ENCODE measurements around the gene MFSD2A. TPM values are rescaled to one million over a fixed set of nuclear protein-coding genes. Genes with fewer than 3 reads are reported as not detected.
A peak's percentile ranks its signal among the peaks of the same experiment; 100 is the strongest.

Gene MFSD2A
- total and polyA plus RNA-seq, 10 of the 15 experiments (the other 5 are each of a cell fraction or from before 2014, with no cell fraction given), result 0.84 to 30.1 (median 15.2) TPM

DNA sequence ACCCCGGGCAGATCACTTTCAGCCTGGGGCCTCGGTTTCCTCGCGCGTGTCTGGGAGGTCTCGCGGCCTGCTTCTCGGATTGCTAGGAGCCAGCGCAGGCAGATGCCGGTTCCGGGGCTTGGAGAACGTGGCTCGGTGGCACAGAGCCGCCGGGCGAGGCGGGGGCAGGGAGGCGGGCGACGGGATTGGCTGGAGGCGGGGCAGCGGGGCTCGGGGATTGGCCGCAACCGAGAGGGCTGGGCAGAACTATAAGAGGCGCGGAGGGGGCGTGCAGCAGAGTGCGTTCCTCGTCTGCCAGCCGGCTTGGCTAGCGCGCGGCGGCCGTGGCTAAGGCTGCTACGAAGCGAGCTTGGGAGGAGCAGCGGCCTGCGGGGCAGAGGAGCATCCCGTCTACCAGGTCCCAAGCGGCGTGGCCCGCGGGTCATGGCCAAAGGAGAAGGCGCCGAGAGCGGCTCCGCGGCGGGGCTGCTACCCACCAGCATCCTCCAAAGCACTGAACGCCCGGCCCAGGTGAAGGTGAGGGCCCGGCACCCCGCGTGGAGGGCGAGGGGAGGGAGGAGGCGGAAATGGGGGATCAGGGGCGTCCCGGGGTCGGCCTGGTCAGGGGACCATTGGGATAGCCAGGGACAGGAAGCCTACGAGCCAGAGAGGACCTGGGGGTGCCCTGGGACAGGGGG lies at the start of gene MFSD2A (continued):
- TF ChIP-seq, protein P1, sequence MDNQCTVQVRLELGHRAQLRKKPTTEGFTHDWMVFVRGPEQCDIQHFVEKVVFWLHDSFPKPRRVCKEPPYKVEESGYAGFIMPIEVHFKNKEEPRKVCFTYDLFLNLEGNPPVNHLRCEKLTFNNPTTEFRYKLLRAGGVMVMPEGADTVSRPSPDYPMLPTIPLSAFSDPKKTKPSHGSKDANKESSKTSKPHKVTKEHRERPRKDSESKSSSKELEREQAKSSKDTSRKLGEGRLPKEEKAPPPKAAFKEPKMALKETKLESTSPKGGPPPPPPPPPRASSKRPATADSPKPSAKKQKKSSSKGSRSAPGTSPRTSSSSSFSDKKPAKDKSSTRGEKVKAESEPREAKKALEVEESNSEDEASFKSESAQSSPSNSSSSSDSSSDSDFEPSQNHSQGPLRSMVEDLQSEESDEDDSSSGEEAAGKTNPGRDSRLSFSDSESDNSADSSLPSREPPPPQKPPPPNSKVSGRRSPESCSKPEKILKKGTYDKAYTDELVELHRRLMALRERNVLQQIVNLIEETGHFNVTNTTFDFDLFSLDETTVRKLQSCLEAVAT (IDR thresholded peaks at IDR 0.05), result no peak
- TF ChIP-seq SREBF2 (IDR thresholded peaks at IDR 0.05; ENCODE audit: low read length) (no peak), CEBPB (IDR thresholded peaks at IDR 0.05; ENCODE audit: borderline replicate concordance in 1 of 2, low read depth in 2 of 2, low read length in 2 of 2) (no peak), TBL1XR1 (IDR thresholded peaks at IDR 0.05; ENCODE audit: low read depth, low read length) (no peak), FOXM1 (IDR thresholded peaks at IDR 0.05; ENCODE audit: low read depth, low read length) (no peak), CHD2 (IDR thresholded peaks at IDR 0.05; ENCODE audit: borderline replicate concordance, low read depth, low read length) (peak; percentile 27; the same call in 1 of the 2 replicates), PAX8 (IDR thresholded peaks at IDR 0.05) (no peak), TCF7 (IDR thresholded peaks at IDR 0.05; ENCODE audit: borderline replicate concordance) (no peak), CREM (IDR thresholded peaks at IDR 0.05; ENCODE audit: low read depth) (0 out of 2 replicates have a peak, but pooled peaks have one; percentile 19), TCF3 (IDR thresholded peaks at IDR 0.05; ENCODE audit: borderline replicate concordance, insufficient read depth, low read depth, low read length) (no peak), ZSCAN29 (IDR thresholded peaks at IDR 0.05) (no peak), MEF2B (IDR thresholded peaks at IDR 0.05; ENCODE audit: partially characterized antibody, poor library complexity, severe bottlenecking) (no peak), TCF12 (IDR thresholded peaks at IDR 0.05; ENCODE audit: low read depth, low read length) (no peak), JUND (IDR thresholded peaks at IDR 0.05; ENCODE audit: low read depth, low read length) (no peak), HCFC1 (IDR thresholded peaks at IDR 0.05; ENCODE audit: low read length) (no peak), NRF1 (conservative IDR thresholded peaks at IDR 0.05; ENCODE audit: low read depth, low read length) (no peak), RBBP5 (conservative IDR thresholded peaks at IDR 0.05) (no peak)
- TF ChIP-seq, protein P2, sequence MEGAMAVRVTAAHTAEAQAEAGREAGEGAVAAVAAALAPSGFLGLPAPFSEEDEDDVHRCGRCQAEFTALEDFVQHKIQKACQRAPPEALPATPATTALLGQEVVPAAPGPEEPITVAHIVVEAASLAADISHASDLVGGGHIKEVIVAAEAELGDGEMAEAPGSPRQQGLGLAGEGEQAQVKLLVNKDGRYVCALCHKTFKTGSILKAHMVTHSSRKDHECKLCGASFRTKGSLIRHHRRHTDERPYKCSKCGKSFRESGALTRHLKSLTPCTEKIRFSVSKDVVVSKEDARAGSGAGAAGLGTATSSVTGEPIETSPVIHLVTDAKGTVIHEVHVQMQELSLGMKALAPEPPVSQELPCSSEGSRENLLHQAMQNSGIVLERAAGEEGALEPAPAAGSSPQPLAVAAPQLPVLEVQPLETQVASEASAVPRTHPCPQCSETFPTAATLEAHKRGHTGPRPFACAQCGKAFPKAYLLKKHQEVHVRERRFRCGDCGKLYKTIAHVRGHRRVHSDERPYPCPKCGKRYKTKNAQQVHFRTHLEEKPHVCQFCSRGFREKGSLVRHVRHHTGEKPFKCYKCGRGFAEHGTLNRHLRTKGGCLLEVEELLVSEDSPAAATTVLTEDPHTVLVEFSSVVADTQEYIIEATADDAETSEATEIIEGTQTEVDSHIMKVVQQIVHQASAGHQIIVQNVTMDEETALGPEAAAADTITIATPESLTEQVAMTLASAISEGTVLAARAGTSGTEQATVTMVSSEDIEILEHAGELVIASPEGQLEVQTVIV (IDR thresholded peaks at IDR 0.05; ENCODE audit: borderline replicate concordance, partially characterized antibody), result no peak
- TF ChIP-seq, protein P3, sequence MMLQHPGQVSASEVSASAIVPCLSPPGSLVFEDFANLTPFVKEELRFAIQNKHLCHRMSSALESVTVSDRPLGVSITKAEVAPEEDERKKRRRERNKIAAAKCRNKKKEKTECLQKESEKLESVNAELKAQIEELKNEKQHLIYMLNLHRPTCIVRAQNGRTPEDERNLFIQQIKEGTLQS (IDR thresholded peaks at IDR 0.05; ENCODE audit: borderline replicate concordance, extremely low read depth, low read depth, low read length), result no peak
- TF ChIP-seq, protein P4, sequence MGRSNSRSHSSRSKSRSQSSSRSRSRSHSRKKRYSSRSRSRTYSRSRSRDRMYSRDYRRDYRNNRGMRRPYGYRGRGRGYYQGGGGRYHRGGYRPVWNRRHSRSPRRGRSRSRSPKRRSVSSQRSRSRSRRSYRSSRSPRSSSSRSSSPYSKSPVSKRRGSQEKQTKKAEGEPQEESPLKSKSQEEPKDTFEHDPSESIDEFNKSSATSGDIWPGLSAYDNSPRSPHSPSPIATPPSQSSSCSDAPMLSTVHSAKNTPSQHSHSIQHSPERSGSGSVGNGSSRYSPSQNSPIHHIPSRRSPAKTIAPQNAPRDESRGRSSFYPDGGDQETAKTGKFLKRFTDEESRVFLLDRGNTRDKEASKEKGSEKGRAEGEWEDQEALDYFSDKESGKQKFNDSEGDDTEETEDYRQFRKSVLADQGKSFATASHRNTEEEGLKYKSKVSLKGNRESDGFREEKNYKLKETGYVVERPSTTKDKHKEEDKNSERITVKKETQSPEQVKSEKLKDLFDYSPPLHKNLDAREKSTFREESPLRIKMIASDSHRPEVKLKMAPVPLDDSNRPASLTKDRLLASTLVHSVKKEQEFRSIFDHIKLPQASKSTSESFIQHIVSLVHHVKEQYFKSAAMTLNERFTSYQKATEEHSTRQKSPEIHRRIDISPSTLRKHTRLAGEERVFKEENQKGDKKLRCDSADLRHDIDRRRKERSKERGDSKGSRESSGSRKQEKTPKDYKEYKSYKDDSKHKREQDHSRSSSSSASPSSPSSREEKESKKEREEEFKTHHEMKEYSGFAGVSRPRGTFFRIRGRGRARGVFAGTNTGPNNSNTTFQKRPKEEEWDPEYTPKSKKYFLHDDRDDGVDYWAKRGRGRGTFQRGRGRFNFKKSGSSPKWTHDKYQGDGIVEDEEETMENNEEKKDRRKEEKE (IDR thresholded peaks at IDR 0.05), result no peak
- TF ChIP-seq, protein P5, sequence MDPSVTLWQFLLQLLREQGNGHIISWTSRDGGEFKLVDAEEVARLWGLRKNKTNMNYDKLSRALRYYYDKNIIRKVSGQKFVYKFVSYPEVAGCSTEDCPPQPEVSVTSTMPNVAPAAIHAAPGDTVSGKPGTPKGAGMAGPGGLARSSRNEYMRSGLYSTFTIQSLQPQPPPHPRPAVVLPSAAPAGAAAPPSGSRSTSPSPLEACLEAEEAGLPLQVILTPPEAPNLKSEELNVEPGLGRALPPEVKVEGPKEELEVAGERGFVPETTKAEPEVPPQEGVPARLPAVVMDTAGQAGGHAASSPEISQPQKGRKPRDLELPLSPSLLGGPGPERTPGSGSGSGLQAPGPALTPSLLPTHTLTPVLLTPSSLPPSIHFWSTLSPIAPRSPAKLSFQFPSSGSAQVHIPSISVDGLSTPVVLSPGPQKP (IDR thresholded peaks at IDR 0.05; ENCODE audit: low read depth, low read length), result no peak

Data from GM12878 (cell line).